GM13977 (cell line): Measurements from ENCODE around the gene DEFB126.
"Not testable (repeated sequence)": the region's sequence is repeated elsewhere in the genome, so short reads cannot be mapped to it uniquely, and the experiment has no call there.

ENCODE experiments used
- DNase-seq: peaks from one replicate; pipeline ENCODE4 v3.0.0; 2012; ENCODE audit warnings: low spot score
- in situ Hi-C: fragments of 300-500 bp; cut with MboI; formaldehyde crosslinking; loops from one replicate; pipeline ENCODE4 v1.12.0; 2022; ENCODE audit warnings: low sequenced_read_pairs, low pct_unique_long_range_greater_than_20kb, mixed read lengths, inconsistent platforms; ENCODE audit not compliant: unreplicated experiment
- TF ChIP-seq, protein P1 (sequence below): IDR thresholded peaks from 2 replicates; pipeline ENCODE4 v1.5.1; 2012; ENCODE audit warnings: mild to moderate bottlenecking, control low read depth; ENCODE audit not compliant: insufficient read depth; ENCODE audit errors: extremely low read depth, missing control alignments

DEFB126 gene, protein sequence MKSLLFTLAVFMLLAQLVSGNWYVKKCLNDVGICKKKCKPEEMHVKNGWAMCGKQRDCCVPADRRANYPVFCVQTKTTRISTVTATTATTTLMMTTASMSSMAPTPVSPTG

GRCh38 chr20:142290-142689 is at the start of gene DEFB126:
DEFB126 (plus strand) TSS chr20:142590; CDS start chr20:142629, 39 bp downstream.
- in situ Hi-C loops: no loop called here
- TF ChIP-seq, protein P1, sequence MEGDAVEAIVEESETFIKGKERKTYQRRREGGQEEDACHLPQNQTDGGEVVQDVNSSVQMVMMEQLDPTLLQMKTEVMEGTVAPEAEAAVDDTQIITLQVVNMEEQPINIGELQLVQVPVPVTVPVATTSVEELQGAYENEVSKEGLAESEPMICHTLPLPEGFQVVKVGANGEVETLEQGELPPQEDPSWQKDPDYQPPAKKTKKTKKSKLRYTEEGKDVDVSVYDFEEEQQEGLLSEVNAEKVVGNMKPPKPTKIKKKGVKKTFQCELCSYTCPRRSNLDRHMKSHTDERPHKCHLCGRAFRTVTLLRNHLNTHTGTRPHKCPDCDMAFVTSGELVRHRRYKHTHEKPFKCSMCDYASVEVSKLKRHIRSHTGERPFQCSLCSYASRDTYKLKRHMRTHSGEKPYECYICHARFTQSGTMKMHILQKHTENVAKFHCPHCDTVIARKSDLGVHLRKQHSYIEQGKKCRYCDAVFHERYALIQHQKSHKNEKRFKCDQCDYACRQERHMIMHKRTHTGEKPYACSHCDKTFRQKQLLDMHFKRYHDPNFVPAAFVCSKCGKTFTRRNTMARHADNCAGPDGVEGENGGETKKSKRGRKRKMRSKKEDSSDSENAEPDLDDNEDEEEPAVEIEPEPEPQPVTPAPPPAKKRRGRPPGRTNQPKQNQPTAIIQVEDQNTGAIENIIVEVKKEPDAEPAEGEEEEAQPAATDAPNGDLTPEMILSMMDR: no peak
- no peak for DNase-seq

GRCh38 chr20:93641-94040 is 48.7 kb upstream of the DEFB126 start:
- no peak for DNase-seq
- TF ChIP-seq, protein P1: no peak
- in situ Hi-C loops: no loop called here

- TF ChIP-seq, protein P1: no peak
- DNase-seq: no peak
- in situ Hi-C loops: no loop called here
Observed at GRCh38 chr20:95215-95614, 47.2 kb upstream of the DEFB126 start.

DNA sequence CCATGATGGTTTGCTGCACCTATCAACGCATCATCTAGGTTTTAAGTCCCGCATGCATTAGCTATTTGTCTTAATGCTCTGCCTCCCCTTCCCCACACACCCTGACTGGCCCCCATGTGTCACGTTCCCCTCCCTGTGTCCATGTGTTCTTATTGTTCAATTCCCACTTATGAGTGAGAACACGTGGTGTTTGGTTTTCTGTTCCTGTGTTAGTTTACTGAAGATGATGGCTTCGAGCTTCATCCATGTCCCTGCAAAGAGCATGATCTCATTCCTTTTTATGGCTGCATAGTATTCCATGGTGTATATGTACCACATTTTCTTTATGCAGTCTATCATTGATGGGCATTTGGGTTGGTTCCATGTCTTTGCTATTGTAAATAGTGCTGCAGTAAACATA is 44.7 kb upstream of the DEFB126 start:
- DNase-seq, in situ Hi-C loops: not testable (repeated sequence)

GRCh38 chr20:101975-102374 is 40.4 kb upstream of the DEFB126 start:
- in situ Hi-C loops: no loop called here
- no peak for DNase-seq

DNA sequence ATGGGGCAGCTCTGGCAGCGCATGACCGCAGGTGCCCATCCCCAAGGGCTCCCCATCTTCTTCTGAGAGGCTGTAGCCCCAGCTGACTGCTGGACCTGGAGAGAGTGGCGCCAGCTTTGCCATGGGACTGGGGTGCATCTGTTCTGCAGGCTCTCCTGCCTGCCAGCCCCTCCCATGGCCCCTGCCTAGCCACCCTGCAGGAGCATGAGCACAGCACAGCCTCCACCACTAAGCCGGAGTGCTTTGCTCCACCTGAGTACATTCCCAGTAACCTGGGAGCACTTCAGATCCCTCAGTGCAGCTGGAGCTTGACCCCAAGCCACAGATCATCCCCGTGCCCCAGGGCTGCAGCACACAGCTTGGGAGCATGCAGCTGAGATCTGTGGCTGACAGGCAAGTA is 38.9 kb upstream of the DEFB126 start:
- TF ChIP-seq, protein P1: no peak
- no peak for DNase-seq
- in situ Hi-C loops: no loop called here

More at GRCh38 chr20:101975-102374, 40.4 kb upstream of the DEFB126 start:
- TF ChIP-seq, protein P1: no peak

DNA sequence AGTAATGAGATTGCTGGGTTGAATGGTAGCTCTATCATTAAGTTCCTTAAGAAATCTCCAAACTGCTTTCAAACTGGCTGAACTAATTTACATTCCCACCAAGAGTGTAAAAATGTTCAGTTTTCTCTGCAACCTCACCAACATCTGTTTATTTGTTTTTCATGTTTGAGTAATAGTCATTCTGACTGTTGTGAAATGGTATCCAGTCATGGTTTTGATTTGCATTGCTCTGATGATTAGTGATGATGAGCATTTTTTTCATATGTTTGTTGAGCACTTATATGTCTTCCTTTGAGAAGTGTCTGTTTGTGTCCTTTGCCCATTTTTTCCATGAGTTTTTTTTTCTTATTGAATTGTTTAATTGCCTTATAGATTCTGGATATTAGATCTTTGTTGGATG is 30.0 kb upstream of the DEFB126 start:
- no peak for DNase-seq
- in situ Hi-C loops: no loop called here
- TF ChIP-seq, protein P1: no peak
